Astrocyte (in vitro differentiated cells and primary cell): ENCODE data around the gene NTN1. TPM values are rescaled to one million over a fixed set of nuclear protein-coding genes. Genes with fewer than 3 reads are reported as not detected.

Source experiments
- DNase-seq: peaks from one replicate; pipeline ENCODE4 v3.0.0-alpha.2; 2010; ENCODE audit warnings: low read depth
- FAIRE-seq: peaks from 2 replicates; lab custom pipeline; 2011; peaks lifted over from hg19 to GRCh38; lab: Jason Lieb, UNC
- H2AFZ ChIP-seq: 2 replicates; pipeline ENCODE4 v1.6.0; 2012; ENCODE audit warnings: low read depth, low read length, inconsistent platforms
- H3K27ac ChIP-seq: 2 replicates; pipeline ENCODE4 v1.5.1; 2011; ENCODE audit warnings: low read depth, low read length, inconsistent platforms
- H3K27me3 ChIP-seq: 2 replicates; pipeline ENCODE4 v1.6.0; 2011; ENCODE audit warnings: low read length, inconsistent platforms; ENCODE audit not compliant: insufficient read depth
- H3K36me3 ChIP-seq: 2 replicates; pipeline ENCODE4 v1.5.1; 2011; ENCODE audit warnings: low read length, inconsistent platforms; ENCODE audit not compliant: insufficient read depth
- H3K4me1 ChIP-seq: 2 replicates; pipeline ENCODE4 v1.5.1; 2011; ENCODE audit warnings: low read length, inconsistent platforms; ENCODE audit not compliant: insufficient read depth
- H3K4me2 ChIP-seq: 2 replicates; pipeline ENCODE4 v1.6.0; 2012; ENCODE audit warnings: low read length, inconsistent platforms
- H3K4me3 ChIP-seq: 2 replicates; pipeline ENCODE4 v1.5.1; 2011; ENCODE audit warnings: low read depth, mild to moderate bottlenecking, low read length, inconsistent platforms; ENCODE audit not compliant: insufficient read depth
- H3K79me2 ChIP-seq: 2 replicates; pipeline ENCODE4 v1.6.0; 2012; ENCODE audit warnings: mild to moderate bottlenecking, low read length, inconsistent platforms; ENCODE audit not compliant: insufficient read depth
- H3K9ac ChIP-seq: 2 replicates; pipeline ENCODE4 v1.6.0; 2012; ENCODE audit warnings: mild to moderate bottlenecking, low read length, inconsistent platforms
- H3K9me3 ChIP-seq: 2 replicates; pipeline ENCODE4 v1.5.1; 2012; ENCODE audit warnings: low read depth, mild to moderate bottlenecking, low read length, inconsistent platforms; ENCODE audit not compliant: insufficient read depth
- H4K20me1 ChIP-seq: 2 replicates; pipeline ENCODE4 v1.6.0; 2012; ENCODE audit warnings: low read length, inconsistent platforms; ENCODE audit not compliant: insufficient read depth
- H3K27ac Mint-ChIP-seq: one replicate; pipeline ENCODE4 v1.8.0; 2021; ENCODE audit warnings: mild to moderate bottlenecking, mixed read lengths; ENCODE audit not compliant: unreplicated experiment
- H3K27me3 Mint-ChIP-seq: one replicate; pipeline ENCODE4 v1.8.0; 2021; ENCODE audit warnings: low read depth, mixed read lengths; ENCODE audit not compliant: unreplicated experiment
- H3K36me3 Mint-ChIP-seq: one replicate; pipeline ENCODE4 v1.8.0; 2021; ENCODE audit warnings: low read depth, mixed read lengths; ENCODE audit not compliant: unreplicated experiment
- H3K4me1 Mint-ChIP-seq: one replicate; pipeline ENCODE4 v1.8.0; 2021; ENCODE audit warnings: low read depth, mixed read lengths; ENCODE audit not compliant: unreplicated experiment
- H3K4me3 Mint-ChIP-seq: one replicate; pipeline ENCODE4 v1.8.0; 2021; ENCODE audit warnings: mild to moderate bottlenecking, moderate library complexity, mixed read lengths; ENCODE audit not compliant: unreplicated experiment
- H3K9me3 Mint-ChIP-seq: one replicate; pipeline ENCODE4 v1.8.0; 2021; ENCODE audit warnings: mild to moderate bottlenecking, mixed read lengths; ENCODE audit not compliant: unreplicated experiment
- CTCF ChIP-seq: IDR thresholded peaks from 2 replicates; pipeline ENCODE4 v1.5.1; 2011; ENCODE audit warnings: low read depth, mild to moderate bottlenecking, inconsistent platforms, low read length, moderate library complexity; ENCODE audit not compliant: insufficient read depth
- EZH2 ChIP-seq: IDR thresholded peaks from 2 replicates; pipeline ENCODE4 v1.6.1; 2012; ENCODE audit warnings: mild to moderate bottlenecking, low read length, inconsistent platforms; ENCODE audit not compliant: insufficient read depth
- total RNA-seq: library from RNA; stranded (reverse); gene quantifications from 2 replicates; pipeline ENCODE4 v1.2.1, GENCODE V29; 2021

Gene NTN1
- total RNA-seq, 1 donor from 2014 or later: 9.8 TPM

GRCh38 chr17:9170336-9170735, 149.0 kb downstream of the NTN1 start:
- Histone ChIP-seq H3K4me3 (no peak overlapping the region), H2AFZ (no peak overlapping the region), H3K9ac (no peak overlapping the region), H4K20me1 (no peaks in the 10 kb centered on the region), H3K4me1 (peaks cover 2% of the 10 kb centered on the region), H3K79me2 (no peaks in the 10 kb centered on the region), H3K4me2 (no peak overlapping the region), H3K27ac (no peak overlapping the region), H3K36me3 (no peaks in the 10 kb centered on the region), H3K27me3 (no peaks in the 10 kb centered on the region), H3K9me3 (no peaks in the 10 kb centered on the region)
- H3K4me3 Mint-ChIP-seq: no peak overlapping the region
- H3K9me3 Mint-ChIP-seq: peaks cover 2% of the 10 kb centered on the region
- FAIRE-seq (no peak), DNase-seq (no peak)
- H3K36me3 Mint-ChIP-seq: peaks cover 3% of the 10 kb centered on the region
- no peak overlapping the region for H3K27ac Mint-ChIP-seq
- H3K4me1 Mint-ChIP-seq: peaks cover 2% of the 10 kb centered on the region
- TF ChIP-seq CTCF: no peak
- H3K27me3 Mint-ChIP-seq: peaks cover 5% of the 10 kb centered on the region

- no peak overlapping the region for H2AFZ ChIP-seq
Observed at GRCh38 chr17:9170853-9171252, 149.5 kb downstream of the NTN1 start.

More at GRCh38 chr17:9170853-9171252, 149.5 kb downstream of the NTN1 start:
- H3K4me3 ChIP-seq: no peak overlapping the region
- Mint-ChIP-seq H3K27me3 (peaks cover 8% of the 10 kb centered on the region), H3K27ac (no peak overlapping the region), H3K9me3 (peaks cover 2% of the 10 kb centered on the region), H3K36me3 (peaks cover 3% of the 10 kb centered on the region), H3K4me3 (no peak overlapping the region), H3K4me1 (peaks cover 2% of the 10 kb centered on the region)
- H4K20me1 ChIP-seq: no peaks in the 10 kb centered on the region
- no peak overlapping the region for H3K9ac ChIP-seq
- FAIRE-seq (no peak), DNase-seq (no peak)
- TF ChIP-seq EZH2 (no peak), CTCF (no peak)
- no peaks in the 10 kb centered on the region for H3K27me3 ChIP-seq
- H3K36me3 ChIP-seq: no peaks in the 10 kb centered on the region
- H3K9me3 ChIP-seq: no peaks in the 10 kb centered on the region
- peaks cover 2% of the 10 kb centered on the region for H3K4me1 ChIP-seq
- H3K27ac ChIP-seq: no peak overlapping the region
- no peak overlapping the region for H3K4me2 ChIP-seq
- no peaks in the 10 kb centered on the region for H3K79me2 ChIP-seq
